HEK293 (cell line): ENCODE measurements around the gene MAPT.

Source experiments
- CTCF ChIA-PET: fragments of 350-600 bp; formaldehyde crosslinking; extraction: SDS; loops from one replicate; lab custom pipeline; 2021; ENCODE audit warnings: antibody characterized with exemption; lab: Yijun Ruan, JAX
- POLR2A ChIA-PET: fragments of 300-600 bp; formaldehyde crosslinking; extraction: SDS; loops from one replicate; lab custom pipeline; 2020; ENCODE audit warnings: antibody characterized with exemption, inconsistent platforms; lab: Yijun Ruan, JAX
- H3K27ac ChIP-seq: fragments of 200-500 bp; sonication (Bioruptor generic); 2 replicates; pipeline ENCODE4 v1.5.1; 2014; ENCODE audit warnings: low read depth, low read length, control low read depth, inconsistent platforms; ENCODE audit errors: extremely low read depth
- H3K36me3 ChIP-seq, 2 experiments: fragments of 200-500 bp in 1 of 2; sonication (Bioruptor generic) in 1 of 2; 1 replicate in 1 of 2; 2 replicates in 1 of 2; pipeline ENCODE4 v1.5.1; 2014 to 2017; ENCODE audit warnings: inconsistent platforms in 2 of 2, low read length in 2 of 2; ENCODE audit not compliant: control insufficient read depth in 2 of 2, insufficient read depth in 1 of 2
- H3K4me1 ChIP-seq: fragments of 200-500 bp; sonication (Bioruptor generic); 2 replicates; pipeline ENCODE4 v1.5.1; 2014; ENCODE audit warnings: mild to moderate bottlenecking, low read length, inconsistent platforms; ENCODE audit not compliant: control insufficient read depth, insufficient read depth
- H3K4me3 ChIP-seq: 2 replicates; pipeline ENCODE4 v1.5.1; 2011; ENCODE audit warnings: low read depth, mild to moderate bottlenecking, control low read depth, low read length, moderate library complexity
- H3K9me3 ChIP-seq: fragments of 200-500 bp; sonication (Bioruptor generic); 2 replicates; pipeline ENCODE4 v1.5.1; 2014; ENCODE audit warnings: low read depth, low read length, inconsistent platforms; ENCODE audit not compliant: control insufficient read depth, insufficient read depth
- IKZF3 ChIP-seq: fragments of 450-650 bp; IDR thresholded peaks from 2 replicates; pipeline ENCODE4 v1.5.0; 2018; ENCODE audit warnings: missing biosample characterization, mild to moderate bottlenecking, missing genetic modification characterization, moderate library complexity
- KLF17 ChIP-seq: fragments of 450-650 bp; formaldehyde crosslinking; IDR thresholded peaks from 2 replicates; pipeline ENCODE4 v1.5.1; 2016; ENCODE audit warnings: missing biosample characterization, missing genetic modification characterization
- OSR2 ChIP-seq: fragments of 450-650 bp; formaldehyde crosslinking; IDR thresholded peaks from 2 replicates; pipeline ENCODE4 v1.5.1; 2016; ENCODE audit warnings: missing biosample characterization, missing genetic modification characterization
- PRDM1 ChIP-seq: fragments of 450-650 bp; formaldehyde crosslinking; IDR thresholded peaks from 2 replicates; pipeline ENCODE4; 2016; ENCODE audit warnings: missing biosample characterization, missing genetic modification characterization
- SP2 ChIP-seq: fragments of 450-650 bp; formaldehyde crosslinking; IDR thresholded peaks from 2 replicates; pipeline ENCODE4 v1.5.1; 2016; ENCODE audit warnings: missing biosample characterization, missing genetic modification characterization
- TRIM28 ChIP-seq: IDR thresholded peaks from 2 replicates; pipeline ENCODE4 v1.6.1; 2011; ENCODE audit warnings: low read length, control low read depth, borderline replicate concordance
- ZBTB17 ChIP-seq: fragments of 450-650 bp; formaldehyde crosslinking; IDR thresholded peaks from 2 replicates; pipeline ENCODE4 v1.5.1; 2016; ENCODE audit warnings: missing biosample characterization, missing genetic modification characterization
- ZBTB6 ChIP-seq: fragments of 450-650 bp; formaldehyde crosslinking; IDR thresholded peaks from 2 replicates; pipeline ENCODE4 v1.5.1; 2017; ENCODE audit warnings: missing biosample characterization, missing genetic modification characterization
- ZFP37 ChIP-seq: fragments of 450-650 bp; formaldehyde crosslinking; IDR thresholded peaks from 2 replicates; pipeline ENCODE4 v1.5.1; 2016; ENCODE audit warnings: missing biosample characterization, missing genetic modification characterization
- ZNF175 ChIP-seq: fragments of 450-650 bp; formaldehyde crosslinking; IDR thresholded peaks from 2 replicates; pipeline ENCODE4 v1.5.1; 2016; ENCODE audit warnings: missing biosample characterization, missing genetic modification characterization
- ZNF324 ChIP-seq: fragments of 450-650 bp; formaldehyde crosslinking; IDR thresholded peaks from 2 replicates; pipeline ENCODE4 v1.5.1; 2016; ENCODE audit warnings: missing biosample characterization, missing genetic modification characterization
- ZNF521 ChIP-seq: fragments of 450-650 bp; formaldehyde crosslinking; IDR thresholded peaks from 2 replicates; pipeline ENCODE4 v1.5.1; 2017; ENCODE audit warnings: missing biosample characterization, mild to moderate bottlenecking, missing genetic modification characterization
- ZNF555 ChIP-seq: fragments of 450-650 bp; formaldehyde crosslinking; conservative IDR thresholded peaks from 2 replicates; pipeline ENCODE4 v1.5.1; 2017; ENCODE audit warnings: missing biosample characterization, mild to moderate bottlenecking, missing genetic modification characterization, inconsistent platforms
- ZNF571 ChIP-seq: fragments of 450-650 bp; formaldehyde crosslinking; IDR thresholded peaks from 2 replicates; pipeline ENCODE4 v1.5.0; 2017; ENCODE audit warnings: missing biosample characterization, missing genetic modification characterization
- ZNF600 ChIP-seq: fragments of 450-650 bp; formaldehyde crosslinking; IDR thresholded peaks from 2 replicates; pipeline ENCODE4 v1.5.1; 2016; ENCODE audit warnings: missing biosample characterization, missing genetic modification characterization
- ZSCAN16 ChIP-seq: fragments of 450-650 bp; formaldehyde crosslinking; IDR thresholded peaks from 2 replicates; pipeline ENCODE4 v1.5.1; 2016; ENCODE audit warnings: missing biosample characterization, missing genetic modification characterization
- ZSCAN23 ChIP-seq: fragments of 450-650 bp; formaldehyde crosslinking; IDR thresholded peaks from 2 replicates; pipeline ENCODE4 v1.5.1; 2016; ENCODE audit warnings: missing biosample characterization, missing genetic modification characterization
- TF ChIP-seq, protein P1 (sequence below): fragments of 450-650 bp; IDR thresholded peaks from 2 replicates; pipeline ENCODE4 v1.5.1; 2018; ENCODE audit warnings: missing biosample characterization, mild to moderate bottlenecking, missing genetic modification characterization
- TF ChIP-seq, protein P2 (sequence below): fragments of 450-650 bp; formaldehyde crosslinking; IDR thresholded peaks from 2 replicates; pipeline ENCODE4 v1.5.1; 2017; ENCODE audit warnings: missing biosample characterization, missing genetic modification characterization
- TF ChIP-seq, protein P3 (sequence below): fragments of 450-650 bp; formaldehyde crosslinking; IDR thresholded peaks from 2 replicates; pipeline ENCODE4 v1.5.1; 2016; ENCODE audit warnings: missing biosample characterization, missing genetic modification characterization, low read depth

Gene MAPT

GRCh38 chr17:46063241-46063640 is 168.9 kb downstream of the MAPT start:
- ChIA-PET POLR2A (interaction anchor here (0.6 to 1.1 kb wide), 2 partner anchors 82 to 217 kb away, joined by 4 to 5 read pairs; no protein-coding TSS in a partner anchor), CTCF (interaction anchor here (0.6 to 2.2 kb wide), 4 partner anchors 19 to 136 kb away, joined by 3 to 17 read pairs (median 3); partner anchors contain the start of gene KANSL1)
- no peak for TF ChIP-seq ZFP37 (tag by site-specific recombination)
- no peak for TF ChIP-seq ZNF175
- TF ChIP-seq KLF17 (tag by site-specific recombination) = no peak
- TF ChIP-seq ZNF571 = no peak
- TF ChIP-seq, protein P1, sequence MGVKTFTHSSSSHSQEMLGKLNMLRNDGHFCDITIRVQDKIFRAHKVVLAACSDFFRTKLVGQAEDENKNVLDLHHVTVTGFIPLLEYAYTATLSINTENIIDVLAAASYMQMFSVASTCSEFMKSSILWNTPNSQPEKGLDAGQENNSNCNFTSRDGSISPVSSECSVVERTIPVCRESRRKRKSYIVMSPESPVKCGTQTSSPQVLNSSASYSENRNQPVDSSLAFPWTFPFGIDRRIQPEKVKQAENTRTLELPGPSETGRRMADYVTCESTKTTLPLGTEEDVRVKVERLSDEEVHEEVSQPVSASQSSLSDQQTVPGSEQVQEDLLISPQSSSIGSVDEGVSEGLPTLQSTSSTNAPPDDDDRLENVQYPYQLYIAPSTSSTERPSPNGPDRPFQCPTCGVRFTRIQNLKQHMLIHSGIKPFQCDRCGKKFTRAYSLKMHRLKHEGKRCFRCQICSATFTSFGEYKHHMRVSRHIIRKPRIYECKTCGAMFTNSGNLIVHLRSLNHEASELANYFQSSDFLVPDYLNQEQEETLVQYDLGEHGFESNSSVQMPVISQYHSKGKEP = no peak
- TF ChIP-seq ZNF521 = no peak
- no peak for TF ChIP-seq OSR2 (tag by site-specific recombination)
- TF ChIP-seq ZSCAN23 (tag by site-specific recombination) = no peak
- no peak for TF ChIP-seq SP2 (tag by site-specific recombination)
- TF ChIP-seq, protein P2, sequence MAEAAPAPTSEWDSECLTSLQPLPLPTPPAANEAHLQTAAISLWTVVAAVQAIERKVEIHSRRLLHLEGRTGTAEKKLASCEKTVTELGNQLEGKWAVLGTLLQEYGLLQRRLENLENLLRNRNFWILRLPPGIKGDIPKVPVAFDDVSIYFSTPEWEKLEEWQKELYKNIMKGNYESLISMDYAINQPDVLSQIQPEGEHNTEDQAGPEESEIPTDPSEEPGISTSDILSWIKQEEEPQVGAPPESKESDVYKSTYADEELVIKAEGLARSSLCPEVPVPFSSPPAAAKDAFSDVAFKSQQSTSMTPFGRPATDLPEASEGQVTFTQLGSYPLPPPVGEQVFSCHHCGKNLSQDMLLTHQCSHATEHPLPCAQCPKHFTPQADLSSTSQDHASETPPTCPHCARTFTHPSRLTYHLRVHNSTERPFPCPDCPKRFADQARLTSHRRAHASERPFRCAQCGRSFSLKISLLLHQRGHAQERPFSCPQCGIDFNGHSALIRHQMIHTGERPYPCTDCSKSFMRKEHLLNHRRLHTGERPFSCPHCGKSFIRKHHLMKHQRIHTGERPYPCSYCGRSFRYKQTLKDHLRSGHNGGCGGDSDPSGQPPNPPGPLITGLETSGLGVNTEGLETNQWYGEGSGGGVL = no peak
- TF ChIP-seq ZNF600 (tag by site-specific recombination) = no peak
- TF ChIP-seq IKZF3 (tag by site-specific recombination) = no peak
- TF ChIP-seq ZNF555 (tag by site-specific recombination) = no peak
- TF ChIP-seq ZSCAN16 (tag by site-specific recombination) = no peak
- TF ChIP-seq ZNF324 (tag by site-specific recombination) = no peak
- TF ChIP-seq TRIM28 = no peak
- Histone ChIP-seq H3K27ac (no peak overlapping the region), H3K9me3 (no peaks in the 10 kb centered on the region), H3K36me3 (peaks cover 33 to 58% of the 10 kb centered on the region in 2 experiments), H3K4me3 (no peak overlapping the region), H3K4me1 (0 out of 2 replicates have a peak, but pooled peaks cover 3% of the 10 kb centered on the region)

GRCh38 chr17:46064460-46064859 is 170.1 kb downstream of the MAPT start:
- Histone ChIP-seq H3K27ac (no peak overlapping the region), H3K4me1 (0 out of 2 replicates have a peak, but pooled peaks cover 3% of the 10 kb centered on the region), H3K36me3 (peaks cover 34 to 58% of the 10 kb centered on the region in 2 experiments)
- CTCF ChIA-PET = interaction anchor here (2.2 kb wide), 1 partner anchor 20 kb away, joined by 17 read pairs; no protein-coding TSS in a partner anchor
- TF ChIP-seq ZBTB6 (tag by site-specific recombination) = no peak
- 0 out of 2 replicates have a peak, but pooled peaks have one; percentile 31 for TF ChIP-seq ZBTB17 (tag by site-specific recombination)
- TF ChIP-seq, protein P3, sequence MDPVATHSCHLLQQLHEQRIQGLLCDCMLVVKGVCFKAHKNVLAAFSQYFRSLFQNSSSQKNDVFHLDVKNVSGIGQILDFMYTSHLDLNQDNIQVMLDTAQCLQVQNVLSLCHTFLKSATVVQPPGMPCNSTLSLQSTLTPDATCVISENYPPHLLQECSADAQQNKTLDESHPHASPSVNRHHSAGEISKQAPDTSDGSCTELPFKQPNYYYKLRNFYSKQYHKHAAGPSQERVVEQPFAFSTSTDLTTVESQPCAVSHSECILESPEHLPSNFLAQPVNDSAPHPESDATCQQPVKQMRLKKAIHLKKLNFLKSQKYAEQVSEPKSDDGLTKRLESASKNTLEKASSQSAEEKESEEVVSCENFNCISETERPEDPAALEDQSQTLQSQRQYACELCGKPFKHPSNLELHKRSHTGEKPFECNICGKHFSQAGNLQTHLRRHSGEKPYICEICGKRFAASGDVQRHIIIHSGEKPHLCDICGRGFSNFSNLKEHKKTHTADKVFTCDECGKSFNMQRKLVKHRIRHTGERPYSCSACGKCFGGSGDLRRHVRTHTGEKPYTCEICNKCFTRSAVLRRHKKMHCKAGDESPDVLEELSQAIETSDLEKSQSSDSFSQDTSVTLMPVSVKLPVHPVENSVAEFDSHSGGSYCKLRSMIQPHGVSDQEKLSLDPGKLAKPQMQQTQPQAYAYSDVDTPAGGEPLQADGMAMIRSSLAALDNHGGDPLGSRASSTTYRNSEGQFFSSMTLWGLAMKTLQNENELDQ = no peak
- TF ChIP-seq PRDM1 (tag by site-specific recombination) = peak; percentile 98
- TF ChIP-seq, all 188 proteins: peak for 2
- Histone ChIP-seq H3K9me3 (no peaks in the 10 kb centered on the region), H3K4me3 (no peak overlapping the region)
- POLR2A ChIA-PET = no interaction called here
